Suprapubic skin (tissue), 4 donors: ENCODE data around the gene TP73. TPM values are rescaled to one million over a fixed set of nuclear protein-coding genes. Genes with fewer than 3 reads are reported as not detected.

Experiments used
- DNase-seq, 2 donors: peaks; one replicate each; pipeline ENCODE4 v3.0.0-alpha.2; 2019; ENCODE audit warnings: low spot score in 2 of 2
- H3K27ac ChIP-seq: fragments of 200-600 bp; sonication (generic); one replicate; pipeline ENCODE4 v1.5.1; 2019
- H3K27me3 ChIP-seq: fragments of 200-600 bp; sonication (generic); one replicate; pipeline ENCODE4 v1.5.1; 2019
- H3K36me3 ChIP-seq: fragments of 200-600 bp; sonication (generic); one replicate; pipeline ENCODE4 v1.5.1; 2019
- H3K4me1 ChIP-seq: fragments of 200-600 bp; sonication (generic); one replicate; pipeline ENCODE4 v1.5.1; 2019
- H3K4me3 ChIP-seq: fragments of 200-600 bp; sonication (generic); one replicate; pipeline ENCODE4 v1.5.1; 2019; ENCODE audit warnings: mild to moderate bottlenecking
- H3K9me3 ChIP-seq: fragments of 200-600 bp; sonication (generic); one replicate; pipeline ENCODE4 v1.5.1; 2019
- EP300 ChIP-seq: sonication (generic); formaldehyde crosslinking; IDR thresholded peaks from one replicate; pipeline ENCODE4 v1.6.1; 2017; ENCODE audit warnings: antibody characterized with exemption
- POLR2A ChIP-seq, 2 donors: fragments of 450-650 bp; IDR thresholded peaks; one replicate each; pipeline ENCODE4 v1.6.1; 2017; ENCODE audit warnings: antibody characterized with exemption in 2 of 2, mild to moderate bottlenecking in 2 of 2, moderate library complexity in 2 of 2
- POLR2AphosphoS5 ChIP-seq, 3 donors: sonication (generic); formaldehyde crosslinking; IDR thresholded peaks; one replicate each; pipeline ENCODE4 v1.6.1; 2017; ENCODE audit warnings: antibody characterized with exemption in 3 of 3
- WGBS: methylation state at CpG from one replicate; pipeline ENCODE4 v1.1.5; 2018; 5-methylcytosine and 5-hydroxymethylcytosine counted together
- total RNA-seq, 4 donors: library from RNA; depleted of rRNA; stranded (reverse); fragments of >200 nt; gene quantifications; one replicate each; pipeline ENCODE4 v1.1.0, GENCODE V29; 2016
- TF ChIP-seq, protein P1 (sequence below), 2 donors: fragments of 200-600 bp in 1 of 2; fragments of 450-650 bp in 1 of 2; sonication (generic) in 1 of 2; IDR thresholded peaks; one replicate each; pipeline ENCODE4 v1.5.1; 2016 to 2019; ENCODE audit warnings: antibody characterized with exemption in 2 of 2, mild to moderate bottlenecking in 1 of 2, moderate library complexity in 1 of 2

The TP73 gene
- total RNA-seq, 4 donors from 2014 or later = 8.8 to 24.7 (median 16.9) TPM

DNA sequence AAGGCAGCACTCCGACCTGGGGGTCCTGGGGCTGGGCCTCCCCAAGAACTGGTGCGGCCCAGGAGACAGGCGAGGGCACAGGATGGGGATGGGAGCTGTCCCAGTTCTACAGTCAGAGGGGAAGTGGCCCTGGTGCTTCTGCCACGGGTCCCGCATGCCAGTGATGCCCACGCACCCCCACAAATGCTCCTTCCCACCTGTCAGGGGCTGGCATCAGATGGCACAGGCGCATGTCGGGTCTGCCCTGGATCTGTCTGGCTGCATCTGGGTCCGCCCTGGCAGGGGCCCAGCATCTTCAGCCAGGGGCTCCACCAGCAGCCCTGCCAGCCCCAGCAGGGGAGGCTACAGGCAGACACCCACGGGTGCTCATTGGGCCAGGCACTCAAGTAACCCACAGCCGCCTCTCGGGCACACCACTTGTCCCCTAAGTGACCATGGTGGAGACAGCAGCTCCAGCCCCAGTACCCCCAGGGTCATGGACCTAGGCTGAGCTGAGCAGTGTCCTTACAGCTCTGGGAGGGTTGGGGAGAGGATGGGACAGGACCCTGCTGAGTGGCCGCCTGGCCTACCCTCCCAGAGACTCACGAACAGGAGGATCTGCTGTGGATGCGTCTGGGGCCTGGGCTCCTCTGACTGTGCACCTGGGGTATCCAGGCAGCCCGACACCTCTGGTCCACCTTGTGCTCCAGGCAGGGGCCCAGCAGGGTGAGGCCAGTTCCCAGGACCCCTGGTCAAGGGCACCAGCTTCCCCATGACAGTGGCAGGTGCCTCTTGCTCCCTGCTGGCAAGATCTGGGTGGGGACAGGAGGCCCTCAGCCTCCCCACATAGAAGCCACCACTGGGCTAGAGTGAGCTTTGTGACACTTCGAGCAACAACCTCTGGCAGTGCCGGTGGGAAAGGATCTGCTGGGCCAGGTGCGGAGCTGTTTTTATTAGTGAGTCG is 125.6 kb downstream of the TP73 start:
- H3K9me3 ChIP-seq = no peaks in the 10 kb centered on the region
- no peak overlapping the region for H3K27ac ChIP-seq
- WGBS = 90% methylated on average over 3 of the region's 20 CpGs
- TF ChIP-seq EP300 = no peak
- no peak for TF ChIP-seq POLR2A (IDR thresholded peaks at IDR 0.05)
- TF ChIP-seq, protein P1, sequence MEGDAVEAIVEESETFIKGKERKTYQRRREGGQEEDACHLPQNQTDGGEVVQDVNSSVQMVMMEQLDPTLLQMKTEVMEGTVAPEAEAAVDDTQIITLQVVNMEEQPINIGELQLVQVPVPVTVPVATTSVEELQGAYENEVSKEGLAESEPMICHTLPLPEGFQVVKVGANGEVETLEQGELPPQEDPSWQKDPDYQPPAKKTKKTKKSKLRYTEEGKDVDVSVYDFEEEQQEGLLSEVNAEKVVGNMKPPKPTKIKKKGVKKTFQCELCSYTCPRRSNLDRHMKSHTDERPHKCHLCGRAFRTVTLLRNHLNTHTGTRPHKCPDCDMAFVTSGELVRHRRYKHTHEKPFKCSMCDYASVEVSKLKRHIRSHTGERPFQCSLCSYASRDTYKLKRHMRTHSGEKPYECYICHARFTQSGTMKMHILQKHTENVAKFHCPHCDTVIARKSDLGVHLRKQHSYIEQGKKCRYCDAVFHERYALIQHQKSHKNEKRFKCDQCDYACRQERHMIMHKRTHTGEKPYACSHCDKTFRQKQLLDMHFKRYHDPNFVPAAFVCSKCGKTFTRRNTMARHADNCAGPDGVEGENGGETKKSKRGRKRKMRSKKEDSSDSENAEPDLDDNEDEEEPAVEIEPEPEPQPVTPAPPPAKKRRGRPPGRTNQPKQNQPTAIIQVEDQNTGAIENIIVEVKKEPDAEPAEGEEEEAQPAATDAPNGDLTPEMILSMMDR (IDR thresholded peaks at IDR 0.05) = no peak
- no peak for TF ChIP-seq POLR2AphosphoS5 (IDR thresholded peaks at IDR 0.05)
- DNase-seq = peak in 1 of 2 donors; percentile 77
- peaks cover 27% of the 10 kb centered on the region for H3K4me1 ChIP-seq
- H3K36me3 ChIP-seq = peaks cover 41% of the 10 kb centered on the region
- H3K4me3 ChIP-seq = no peak overlapping the region
- no peaks in the 10 kb centered on the region for H3K27me3 ChIP-seq

DNA sequence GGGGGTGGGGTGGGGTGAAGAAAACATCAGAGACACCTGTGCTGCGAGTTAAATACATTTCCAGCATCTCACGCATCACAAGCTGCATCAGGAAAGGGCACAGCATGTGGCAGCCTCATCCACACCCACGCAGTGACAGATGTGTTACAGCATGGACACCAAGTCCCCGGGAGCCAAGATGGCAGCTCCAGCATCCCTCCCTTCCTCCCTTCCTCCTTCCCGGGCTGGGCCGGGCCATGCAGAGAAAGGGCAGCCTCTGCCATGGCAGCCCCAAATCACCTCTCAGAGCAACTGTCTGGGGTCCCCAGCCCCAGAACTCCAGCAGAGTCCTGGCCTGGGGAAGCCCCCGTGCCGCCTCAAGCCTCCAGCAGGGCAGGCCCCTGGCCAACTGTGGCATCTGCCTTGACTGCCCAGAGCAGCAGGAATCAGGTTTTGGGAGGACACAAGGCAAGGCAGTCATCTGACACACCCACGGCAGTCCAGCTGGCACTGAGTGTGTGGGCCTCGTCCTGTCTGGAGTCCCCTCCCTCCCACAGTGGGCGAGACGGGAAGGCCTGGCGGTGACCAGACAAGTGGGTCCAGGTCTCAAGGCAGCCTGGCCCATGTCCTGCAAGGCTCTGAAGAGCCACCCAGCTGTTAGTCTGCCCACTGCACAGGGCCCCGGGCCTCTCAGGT is 126.4 kb downstream of the TP73 start:
- TF ChIP-seq POLR2AphosphoS5 (IDR thresholded peaks at IDR 0.05) (no peak), EP300 (no peak)
- peaks cover 49% of the 10 kb centered on the region for H3K36me3 ChIP-seq
- H3K4me1 ChIP-seq = peaks cover 21% of the 10 kb centered on the region
- DNase-seq = no peak
- 64% methylated on average over 7 of the region's 14 CpGs for WGBS
- no peaks in the 10 kb centered on the region for H3K27me3 ChIP-seq
- H3K4me3 ChIP-seq = no peak overlapping the region
- no peak overlapping the region for H3K27ac ChIP-seq
- H3K9me3 ChIP-seq = no peaks in the 10 kb centered on the region

GRCh38 chr1:3779265-3779911 is 127.1 kb downstream of the TP73 start:
- no peak overlapping the region for H3K4me3 ChIP-seq
- no peaks in the 10 kb centered on the region for H3K9me3 ChIP-seq
- peaks cover 18% of the 10 kb centered on the region for H3K4me1 ChIP-seq
- H3K27ac ChIP-seq = no peak overlapping the region
- DNase-seq = no peak
- TF ChIP-seq POLR2AphosphoS5 (IDR thresholded peaks at IDR 0.05) (no peak), POLR2A (IDR thresholded peaks at IDR 0.05) (no peak), EP300 (no peak)
- TF ChIP-seq, protein P1 (IDR thresholded peaks at IDR 0.05) = no peak
- WGBS = 76% methylated on average over 5 of the region's 23 CpGs
- H3K27me3 ChIP-seq = no peaks in the 10 kb centered on the region
- peaks cover 56% of the 10 kb centered on the region for H3K36me3 ChIP-seq

DNA sequence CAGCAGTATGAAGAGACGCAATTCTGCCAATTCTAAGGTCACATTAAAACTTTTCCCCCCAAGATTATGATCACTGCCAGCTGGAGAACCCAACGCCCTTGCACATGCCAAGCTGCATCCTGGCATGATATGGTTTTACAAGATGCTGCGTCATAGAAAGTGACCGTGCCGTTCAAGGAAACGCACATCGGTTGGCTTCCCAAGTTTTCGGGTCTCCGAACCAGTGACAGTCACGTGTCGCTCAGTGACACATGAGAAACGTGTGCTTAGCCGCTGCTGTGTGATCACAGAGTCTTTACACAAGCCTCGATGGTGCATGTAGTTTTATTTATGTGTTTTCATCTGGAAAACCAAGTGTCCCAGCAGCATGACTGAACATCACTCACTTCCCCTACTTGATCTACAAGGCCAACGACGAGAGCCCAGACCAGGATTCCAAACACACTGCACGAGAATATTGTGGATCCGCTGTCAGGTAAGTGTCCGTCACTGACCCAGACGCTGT is 127.6 kb downstream of the TP73 start:
- Histone ChIP-seq H3K27ac (no peak overlapping the region), H3K4me3 (no peak overlapping the region), H3K9me3 (no peaks in the 10 kb centered on the region), H3K27me3 (no peaks in the 10 kb centered on the region), H3K4me1 (peaks cover 15% of the 10 kb centered on the region), H3K36me3 (peaks cover 62% of the 10 kb centered on the region)
- no peak for TF ChIP-seq POLR2AphosphoS5 (IDR thresholded peaks at IDR 0.05)
- TF ChIP-seq, protein P1 (IDR thresholded peaks at IDR 0.05) = no peak
- no peak for TF ChIP-seq POLR2A (IDR thresholded peaks at IDR 0.05)
- TF ChIP-seq EP300 = no peak
- no peak for DNase-seq
- WGBS = 91% methylated on average over 19 of the region's 20 CpGs

- Histone ChIP-seq H3K36me3 (peaks cover 71% of the 10 kb centered on the region), H3K27ac (no peak overlapping the region), H3K27me3 (no peaks in the 10 kb centered on the region), H3K9me3 (no peaks in the 10 kb centered on the region), H3K4me3 (no peak overlapping the region), H3K4me1 (peaks cover 6% of the 10 kb centered on the region)
- peak in 1 of 2 donors; percentile 83 for DNase-seq
- 70% methylated on average over 21 of the region's 21 CpGs for WGBS
- TF ChIP-seq EP300 (no peak), POLR2AphosphoS5 (IDR thresholded peaks at IDR 0.05) (no peak), POLR2A (IDR thresholded peaks at IDR 0.05) (no peak)
- TF ChIP-seq, protein P1 (IDR thresholded peaks at IDR 0.05) = no peak
These were observed 128.6 kb downstream of the TP73 start for GRCh38 chr1:3780901-3781300.
